Measurements from ENCODE around the gene NEAT1. TPM values are rescaled to one million over a fixed set of nuclear protein-coding genes. Genes with fewer than 3 reads are reported as not detected.
"Not testable (repeated sequence)": the region's sequence is repeated elsewhere in the genome, so short reads cannot be mapped to it uniquely, and the experiment has no call there.

The NEAT1 gene
- total RNA-seq, 6 experiments from 2014 or later = 202 to 1,225 (median 767) TPM

- H3K27ac ChIP-seq = no peak overlapping the region
- H3K9me3 ChIP-seq = no peaks in the 10 kb centered on the region
- H3K4me3 ChIP-seq = no peak overlapping the region
- H3K36me3 ChIP-seq = peaks cover 0 to 27% (median 10%) of the 10 kb centered on the region in 4 donors
- TF ChIP-seq CTCF (IDR thresholded peaks at IDR 0.05) (no peak), POLR2A (IDR thresholded peaks at IDR 0.05) (no peak)
- WGBS (ENCODE audit: insufficient coverage, low coverage, low lambda C conversion rate, missing lambda C conversion rate) = 89% methylated on average over 4 of the region's 29 CpGs
- H3K4me1 ChIP-seq = peaks cover 0 to 4% (median 1%) of the 10 kb centered on the region in 4 donors
- DNase-seq (peak; percentile 20 to 50 (median 49)), ATAC-seq (peak in 2 of 4 donors; percentile 3 to 10)
- H3K27me3 ChIP-seq = no peaks in the 10 kb centered on the region
- intact Hi-C loops (cut with DNase I) = loop anchor here (10.0 kb wide), 1 partner anchor 46 kb away; no protein-coding TSS in a partner anchor
These were observed 11.5 kb upstream of the NEAT1 start for GRCh38 chr11:65410936-65411680.

GRCh38 chr11:65411681-65412070 is 10.9 kb upstream of the NEAT1 start:
- Histone ChIP-seq H3K4me1 (peaks cover 0 to 10% (median 4%) of the 10 kb centered on the region in 4 donors), H3K27ac (no peak overlapping the region), H3K9me3 (no peaks in the 10 kb centered on the region), H3K27me3 (no peaks in the 10 kb centered on the region), H3K4me3 (no peak overlapping the region), H3K36me3 (peaks cover 0 to 25% (median 7%) of the 10 kb centered on the region in 4 donors)
- 70% methylated on average over 3 of the region's 5 CpGs for WGBS (ENCODE audit: insufficient coverage, low coverage, low lambda C conversion rate, missing lambda C conversion rate)
- ATAC-seq (no peak), DNase-seq (peak; percentile 11 to 42 (median 40))
- TF ChIP-seq POLR2A (IDR thresholded peaks at IDR 0.05) (no peak), CTCF (IDR thresholded peaks at IDR 0.05) (no peak)
- intact Hi-C loops (cut with DNase I) = loop anchor here (10.0 kb wide), 1 partner anchor 47 kb away; no protein-coding TSS in a partner anchor

- intact Hi-C loops (cut with DNase I) = loop anchor here (10.0 kb wide), 1 partner anchor 48 kb away; no protein-coding TSS in a partner anchor
- peaks cover 0 to 18% (median 4%) of the 10 kb centered on the region in 4 donors for H3K4me1 ChIP-seq
- H3K36me3 ChIP-seq = peaks cover 0 to 22% (median 3%) of the 10 kb centered on the region in 4 donors
- no peak overlapping the region for H3K4me3 ChIP-seq
- H3K27me3 ChIP-seq = no peaks in the 10 kb centered on the region
- H3K9me3 ChIP-seq = no peaks in the 10 kb centered on the region
- WGBS (ENCODE audit: insufficient coverage, low coverage, low lambda C conversion rate, missing lambda C conversion rate) = 76% methylated on average over 10 of the region's 24 CpGs
- no peak overlapping the region for H3K27ac ChIP-seq
- ATAC-seq (no peak), DNase-seq (peak; percentile 26 to 50 (median 48))
- TF ChIP-seq CTCF (IDR thresholded peaks at IDR 0.05) (no peak), POLR2A (IDR thresholded peaks at IDR 0.05) (no peak)
These were observed 10.1 kb upstream of the NEAT1 start for GRCh38 chr11:65412271-65413076.

GRCh38 chr11:65413077-65413664 is 9.4 kb upstream of the NEAT1 start:
- peaks cover 0 to 25% (median 7%) of the 10 kb centered on the region in 4 donors for H3K4me1 ChIP-seq
- not testable (repeated sequence) for H3K4me3 ChIP-seq, H3K27me3 ChIP-seq, H3K9me3 ChIP-seq, ATAC-seq, H3K27ac ChIP-seq
- intact Hi-C loops (cut with DNase I) = loop anchor here (10.0 kb wide), 1 partner anchor 48 kb away; no protein-coding TSS in a partner anchor
- DNase-seq = peak; percentile 14 to 45 (median 37)
- peaks cover 0 to 16% (median 3%) of the 10 kb centered on the region in 4 donors for H3K36me3 ChIP-seq
- WGBS (ENCODE audit: insufficient coverage, low coverage, low lambda C conversion rate, missing lambda C conversion rate) = 86% methylated on average over 6 of the region's 15 CpGs
